GM23248 (cell line): ENCODE measurements around the gene PARD3B. TPM values are rescaled to one million over a fixed set of nuclear protein-coding genes. Genes with fewer than 3 reads are reported as not detected.

Experiments used
- DNase-seq: peaks from one replicate; pipeline ENCODE4 v3.0.0-alpha.2; 2015
- H2AFZ ChIP-seq: fragments of 200-600 bp; sonication (generic); 2 replicates; pipeline ENCODE4 v1.6.1; 2016; ENCODE audit warnings: antibody characterized with exemption
- H3F3A ChIP-seq: fragments of 200-600 bp; sonication (generic); 2 replicates; pipeline ENCODE4 v1.6.1; 2016; ENCODE audit warnings: mild to moderate bottlenecking, antibody characterized with exemption, mixed run types; ENCODE audit not compliant: insufficient read depth
- H3K27ac ChIP-seq: fragments of 200-600 bp; sonication (generic); 2 replicates; pipeline ENCODE4 v1.5.1; 2016; ENCODE audit warnings: mild to moderate bottlenecking
- H3K27me3 ChIP-seq: fragments of 200-600 bp; sonication (generic); replicated peaks from 2 replicates; pipeline ENCODE4 v1.6.1; 2016; ENCODE audit warnings: mild to moderate bottlenecking; ENCODE audit not compliant: insufficient read depth
- H3K36me3 ChIP-seq: fragments of 200-600 bp; sonication (generic); 2 replicates; pipeline ENCODE4 v1.6.1; 2016; ENCODE audit warnings: low read depth, mild to moderate bottlenecking
- H3K4me1 ChIP-seq: fragments of 200-600 bp; sonication (generic); 2 replicates; pipeline ENCODE4 v1.6.1; 2016; ENCODE audit warnings: mild to moderate bottlenecking; ENCODE audit not compliant: insufficient read depth
- H3K4me2 ChIP-seq: fragments of 200-600 bp; sonication (generic); one replicate; pipeline ENCODE4 v1.6.1; 2016; ENCODE audit warnings: mild to moderate bottlenecking; ENCODE audit not compliant: unreplicated experiment
- H3K4me3 ChIP-seq: fragments of 200-600 bp; sonication (generic); 2 replicates; pipeline ENCODE4 v1.5.1; 2016; ENCODE audit warnings: mild to moderate bottlenecking
- H3K79me2 ChIP-seq: fragments of 200-600 bp; sonication (generic); 2 replicates; pipeline ENCODE4 v1.6.1; 2016; ENCODE audit warnings: mild to moderate bottlenecking; ENCODE audit not compliant: insufficient read depth
- H3K9ac ChIP-seq: fragments of 200-600 bp; sonication (generic); 2 replicates; pipeline ENCODE4 v1.6.1; 2016; ENCODE audit warnings: mild to moderate bottlenecking
- H3K9me2 ChIP-seq: fragments of 200-600 bp; sonication (generic); 2 replicates; pipeline ENCODE4 v1.6.1; 2016; ENCODE audit warnings: mixed run types, mild to moderate bottlenecking, moderate library complexity; ENCODE audit not compliant: insufficient read depth
- H3K9me3 ChIP-seq: fragments of 200-600 bp; sonication (generic); one replicate; pipeline ENCODE4 v1.6.1; 2017; ENCODE audit warnings: low read depth
- H4K20me1 ChIP-seq: fragments of 200-600 bp; sonication (generic); 2 replicates; pipeline ENCODE4 v1.6.0; 2016; ENCODE audit not compliant: insufficient read depth
- EZH2 ChIP-seq: fragments of 200-600 bp; sonication (generic); IDR thresholded peaks from 2 replicates; pipeline ENCODE4 v1.6.1; 2018; ENCODE audit warnings: antibody characterized with exemption, mild to moderate bottlenecking; ENCODE audit not compliant: insufficient read depth, poor library complexity, severe bottlenecking
- EZH2phosphoT487 ChIP-seq: fragments of 200-600 bp; sonication (generic); IDR thresholded peaks from 2 replicates; pipeline ENCODE4 v1.6.1; 2018; ENCODE audit warnings: antibody characterized with exemption, moderate library complexity, mild to moderate bottlenecking, low read depth; ENCODE audit not compliant: insufficient read depth
- WGBS, 2 experiments: methylation state at CpG; one replicate each; pipeline ENCODE4 v1.1.6; 2015 to 2017; ENCODE audit warnings: low lambda C conversion rate in 2 of 2, low coverage in 1 of 2; ENCODE audit errors: missing lambda C conversion rate in 2 of 2; 5-methylcytosine and 5-hydroxymethylcytosine counted together
- in situ Hi-C: fragments of 300-500 bp; cut with MboI; formaldehyde crosslinking; loops from 2 replicates; pipeline ENCODE4 v1.15.0; 2020
- polyA plus RNA-seq: library from polyadenylated mRNA; unstranded; fragments of >200 nt; fragmentation: Nextera tagmentation; extraction: Ambion mirVana; gene quantifications from 2 replicates; pipeline ENCODE4 v1.2.1, GENCODE V29; 2016
- total RNA-seq: library from RNA; depleted of rRNA; stranded (reverse); fragments of >200 nt; shearing (Covaris generic); gene quantifications from 2 replicates; pipeline ENCODE4 v1.2.3, GENCODE V29; 2014

Gene PARD3B
- total and polyA plus RNA-seq, 2 experiments from 2014 or later = 2.5 to 6.9 TPM

- no peak for DNase-seq
- H3K9me3 ChIP-seq = no peaks in the 10 kb centered on the region
- no peaks in the 10 kb centered on the region for H3K79me2 ChIP-seq
- no peaks in the 10 kb centered on the region for H3K27me3 ChIP-seq
- H3K36me3 ChIP-seq = no peaks in the 10 kb centered on the region
- no peak overlapping the region for H3K9ac ChIP-seq
- H3F3A ChIP-seq = no peaks in the 10 kb centered on the region
- in situ Hi-C loops = loop anchor here (10.0 kb wide), 1 partner anchor 371 kb away; no protein-coding TSS in a partner anchor
- H3K4me2 ChIP-seq = no peak overlapping the region
- WGBS, 2 experiments = 89% methylated on average over 5 of the region's 5 CpGs
- H3K9me2 ChIP-seq = no peaks in the 10 kb centered on the region
- H3K4me3 ChIP-seq = no peak overlapping the region
- H3K4me1 ChIP-seq = peaks cover 17% of the 10 kb centered on the region
- H4K20me1 ChIP-seq = no peaks in the 10 kb centered on the region
- H2AFZ ChIP-seq = no peak overlapping the region
- no peak for TF ChIP-seq EZH2phosphoT487
- TF ChIP-seq EZH2 = no peak
- H3K27ac ChIP-seq = no peak overlapping the region
These were observed 150.8 kb downstream of the PARD3B start for GRCh38 chr2:204696124-204696523.

- no peaks in the 10 kb centered on the region for H3K27me3 ChIP-seq
- H3K9me2 ChIP-seq = no peaks in the 10 kb centered on the region
- H3K4me1 ChIP-seq = 0 out of 2 replicates have a peak, but pooled peaks cover 4% of the 10 kb centered on the region
- no peak overlapping the region for H3K4me3 ChIP-seq
- H3K9ac ChIP-seq = no peak overlapping the region
- in situ Hi-C loops = no loop called here
- no peaks in the 10 kb centered on the region for H4K20me1 ChIP-seq
- H3K27ac ChIP-seq = no peak overlapping the region
- peak; percentile 43 for DNase-seq
- H3K36me3 ChIP-seq = no peaks in the 10 kb centered on the region
- H3K79me2 ChIP-seq = no peaks in the 10 kb centered on the region
- 59 to 64% methylated on average over 4 of the region's 4 CpGs for WGBS, 2 experiments
- no peaks in the 10 kb centered on the region for H3K9me3 ChIP-seq
- H2AFZ ChIP-seq = no peak overlapping the region
- no peak for TF ChIP-seq EZH2
- no peak for TF ChIP-seq EZH2phosphoT487
- no peaks in the 10 kb centered on the region for H3F3A ChIP-seq
- H3K4me2 ChIP-seq = no peak overlapping the region
These were observed 160.1 kb downstream of the PARD3B start for GRCh38 chr2:204705243-204705932.

GRCh38 chr2:204706939-204707338, 161.7 kb downstream of the PARD3B start:
- no peak overlapping the region for H3K4me2 ChIP-seq
- no peaks in the 10 kb centered on the region for H3K27me3 ChIP-seq
- H3K79me2 ChIP-seq = no peaks in the 10 kb centered on the region
- H3K36me3 ChIP-seq = no peaks in the 10 kb centered on the region
- no peak overlapping the region for H3K9ac ChIP-seq
- in situ Hi-C loops = no loop called here
- H3K9me3 ChIP-seq = no peaks in the 10 kb centered on the region
- H4K20me1 ChIP-seq = no peaks in the 10 kb centered on the region
- H3K4me1 ChIP-seq = 0 out of 2 replicates have a peak, but pooled peaks cover 4% of the 10 kb centered on the region
- TF ChIP-seq EZH2 (no peak), EZH2phosphoT487 (no peak)
- H3K27ac ChIP-seq = no peak overlapping the region
- no peaks in the 10 kb centered on the region for H3F3A ChIP-seq
- WGBS, 2 experiments = 49 to 53% methylated on average over 2 of the region's 2 CpGs
- H3K4me3 ChIP-seq = no peak overlapping the region
- DNase-seq = no peak
- H2AFZ ChIP-seq = no peak overlapping the region
- H3K9me2 ChIP-seq = no peaks in the 10 kb centered on the region

- Histone ChIP-seq H3K4me2 (no peak overlapping the region), H3K27ac (no peak overlapping the region), H3K9me2 (no peaks in the 10 kb centered on the region), H4K20me1 (no peaks in the 10 kb centered on the region), H3K27me3 (no peaks in the 10 kb centered on the region), H3K9me3 (no peaks in the 10 kb centered on the region), H3K9ac (no peak overlapping the region), H3K4me1 (0 out of 2 replicates have a peak, but pooled peaks cover 4% of the 10 kb centered on the region), H3K79me2 (no peaks in the 10 kb centered on the region), H3F3A (no peaks in the 10 kb centered on the region; the same call in 1 of the 2 replicates), H3K36me3 (no peaks in the 10 kb centered on the region), H2AFZ (no peak overlapping the region), H3K4me3 (no peak overlapping the region)
- TF ChIP-seq EZH2phosphoT487 = no peak
- TF ChIP-seq EZH2 = no peak
- DNase-seq = no peak
- 77 to 79% methylated on average over 5 of the region's 5 CpGs for WGBS, 2 experiments
- in situ Hi-C loops = no loop called here
These were observed 167.9 kb downstream of the PARD3B start for GRCh38 chr2:204713211-204713610.
